ENCODE results near the gene WHAMM. TPM values are rescaled to one million over a fixed set of nuclear protein-coding genes. Genes with fewer than 3 reads are reported as not detected.
"Not testable (repeated sequence)": the region's sequence is repeated elsewhere in the genome, so short reads cannot be mapped to it uniquely, and the experiment has no call there.

WHAMM gene
- total RNA-seq = 6.4 TPM
- long read RNA-seq, partial matches to known transcripts = 15 of 18 reads
- long read RNA-seq, other reads (novel, unspliced or antisense) = 3 of 18 reads

DNA sequence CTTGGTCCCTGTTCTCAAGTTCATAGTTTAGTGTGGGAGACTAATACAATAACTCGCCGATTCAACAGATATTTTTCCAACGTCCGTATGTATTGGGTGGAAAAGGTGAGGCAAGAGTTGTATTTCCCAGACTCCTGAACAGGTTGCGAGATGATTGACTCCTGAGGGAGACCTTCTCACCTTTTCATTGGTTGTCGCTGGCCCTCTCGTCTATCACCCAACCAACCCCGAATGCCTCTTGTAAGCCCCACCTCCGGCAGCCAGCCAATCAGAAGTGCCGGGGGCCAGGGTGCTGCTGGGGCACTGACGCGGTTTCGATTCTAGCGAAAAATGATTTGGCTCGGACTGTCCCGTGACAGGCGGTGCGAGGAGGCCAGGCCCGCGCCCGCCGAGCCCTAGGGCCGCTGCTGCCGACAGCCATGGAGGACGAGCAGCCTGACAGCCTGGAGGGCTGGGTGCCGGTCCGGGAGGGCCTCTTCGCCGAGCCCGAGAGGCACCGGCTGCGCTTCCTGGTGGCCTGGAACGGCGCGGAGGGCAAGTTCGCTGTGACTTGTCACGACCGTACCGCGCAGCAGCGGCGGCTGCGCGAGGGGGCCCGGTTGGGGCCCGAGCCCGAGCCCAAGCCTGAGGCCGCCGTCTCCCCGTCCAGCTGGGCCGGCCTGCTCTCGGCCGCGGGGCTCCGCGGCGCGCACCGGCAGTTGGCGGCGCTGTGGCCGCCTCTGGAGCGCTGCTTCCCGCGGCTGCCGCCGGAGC lies at the start of gene WHAMM:
TSS of gene WHAMM (plus strand) at position 321 of the 753 bp plus-strand sequence. CDS start at position 420, 99 bp downstream.
- DNase-seq = peak; percentile 99
- intact Hi-C loops (cut with micrococcal nuclease) = loop anchor here (10.0 kb wide), 1 partner anchor 55 kb away; no protein-coding TSS in a partner anchor

GRCh38 chr15:82763361-82764116 lies 45.9 kb upstream of the WHAMM start:
- intact Hi-C loops (cut with micrococcal nuclease) = no loop called here
- no peak for ATAC-seq

More for the DNA sequence above, at the start of gene WHAMM:
- peak; percentile 92 for ATAC-seq

GRCh38 chr15:82764117-82764490 lies 45.3 kb upstream of the WHAMM start:
- intact Hi-C loops (cut with micrococcal nuclease) = no loop called here
- no peak for ATAC-seq
- no peak for DNase-seq

More at GRCh38 chr15:82763361-82764116, 45.9 kb upstream of the WHAMM start:
- no peak for DNase-seq

DNA sequence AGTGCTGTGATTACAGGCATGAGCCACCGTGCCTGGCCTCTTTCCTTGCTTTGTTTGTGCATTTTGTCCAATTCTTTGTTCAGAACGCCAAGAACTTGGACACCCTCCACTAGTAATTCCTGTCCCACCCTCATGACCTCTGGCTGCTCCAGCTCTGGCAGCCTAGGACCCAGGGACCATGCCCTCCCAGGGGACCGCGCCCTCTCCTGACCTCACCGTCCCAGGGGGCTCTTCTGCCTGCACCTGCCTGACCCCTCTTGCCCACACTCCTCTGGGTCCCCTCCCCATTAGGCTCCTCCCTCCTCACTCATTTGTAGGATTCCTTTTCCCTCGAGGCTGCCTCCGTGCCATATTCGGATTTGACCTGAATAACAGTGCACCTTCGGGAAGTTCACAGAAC lies 44.7 kb upstream of the WHAMM start:
- DNase-seq = no peak
- intact Hi-C loops (cut with micrococcal nuclease) = no loop called here
- ATAC-seq = no peak

- ATAC-seq = peak; percentile 45
- DNase-seq; intact Hi-C loops (cut with micrococcal nuclease): not testable (repeated sequence)
Measured at GRCh38 chr15:82766201-82766600, 43.2 kb upstream of the WHAMM start.

GRCh38 chr15:82767163-82767829 lies 42.1 kb upstream of the WHAMM start:
- DNase-seq = no peak
- intact Hi-C loops (cut with micrococcal nuclease) = no loop called here
- ATAC-seq = no peak

DNA sequence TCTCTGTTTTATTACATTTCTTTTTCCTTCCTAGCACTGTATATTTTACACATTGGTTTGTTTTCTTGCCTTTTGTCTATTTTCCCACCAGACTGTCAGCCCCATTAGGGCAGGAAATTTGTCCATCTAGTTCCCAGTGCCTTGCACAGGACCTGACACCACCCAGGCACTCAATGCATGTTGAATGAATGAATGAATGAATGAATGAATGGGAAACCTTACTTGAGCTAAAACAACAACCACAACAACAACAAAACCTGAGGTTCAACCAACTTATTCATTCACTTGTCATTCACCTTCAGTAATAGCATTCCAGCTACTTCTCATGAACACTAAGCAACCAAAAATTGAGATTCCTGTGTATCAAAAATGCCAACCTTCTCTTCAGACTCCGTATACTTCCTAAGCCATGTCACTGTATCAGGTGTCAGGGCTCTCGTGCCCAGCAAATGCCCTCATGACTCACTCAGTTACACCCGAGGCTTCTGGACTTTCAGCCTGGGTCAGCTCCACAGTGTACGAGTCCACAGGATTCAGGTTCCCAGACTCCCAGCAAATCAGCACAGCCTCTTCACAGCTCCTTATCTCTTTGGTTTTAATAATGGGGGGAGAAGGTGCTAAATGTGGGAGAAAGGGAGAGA lies 40.9 kb upstream of the WHAMM start:
- DNase-seq (no peak), ATAC-seq (peak; percentile 18)
- intact Hi-C loops (cut with micrococcal nuclease) = no loop called here

GRCh38 chr15:82771789-82772607 lies 37.4 kb upstream of the WHAMM start:
- DNase-seq (no peak), ATAC-seq (no peak)
- intact Hi-C loops (cut with micrococcal nuclease) = no loop called here

GRCh38 chr15:82774496-82774895 lies 34.9 kb upstream of the WHAMM start:
- intact Hi-C loops (cut with micrococcal nuclease) = no loop called here
- no peak for DNase-seq
- no peak for ATAC-seq

- DNase-seq (no peak), ATAC-seq (no peak)
- intact Hi-C loops (cut with micrococcal nuclease) = no loop called here
Measured at GRCh38 chr15:82778755-82779154, 30.7 kb upstream of the WHAMM start.

DNA sequence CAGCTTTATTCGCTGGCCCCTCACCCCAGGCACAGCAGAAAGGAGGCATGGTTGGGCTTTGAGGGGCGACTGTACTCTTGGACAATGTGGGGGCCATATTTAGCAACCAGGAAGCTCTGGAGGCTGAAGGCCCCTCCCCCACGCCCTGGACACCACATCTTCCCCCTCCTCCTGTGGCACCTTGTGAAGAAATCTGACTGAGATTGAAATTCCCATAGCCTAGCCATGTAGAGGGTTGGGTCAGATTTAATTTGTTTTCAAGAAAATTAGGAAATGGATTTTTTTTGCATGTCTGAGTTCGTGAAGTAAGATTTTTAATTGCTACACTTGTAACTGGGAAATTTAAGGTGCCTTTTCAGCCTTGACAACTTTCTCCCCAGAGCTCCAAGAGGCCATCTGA lies 28.1 kb upstream of the WHAMM start:
- ATAC-seq (no peak), DNase-seq (no peak)
- intact Hi-C loops (cut with micrococcal nuclease) = no loop called here

- ATAC-seq (no peak), DNase-seq (no peak)
- intact Hi-C loops (cut with micrococcal nuclease) = no loop called here
Measured at GRCh38 chr15:82788496-82788895, 20.9 kb upstream of the WHAMM start.

DNA sequence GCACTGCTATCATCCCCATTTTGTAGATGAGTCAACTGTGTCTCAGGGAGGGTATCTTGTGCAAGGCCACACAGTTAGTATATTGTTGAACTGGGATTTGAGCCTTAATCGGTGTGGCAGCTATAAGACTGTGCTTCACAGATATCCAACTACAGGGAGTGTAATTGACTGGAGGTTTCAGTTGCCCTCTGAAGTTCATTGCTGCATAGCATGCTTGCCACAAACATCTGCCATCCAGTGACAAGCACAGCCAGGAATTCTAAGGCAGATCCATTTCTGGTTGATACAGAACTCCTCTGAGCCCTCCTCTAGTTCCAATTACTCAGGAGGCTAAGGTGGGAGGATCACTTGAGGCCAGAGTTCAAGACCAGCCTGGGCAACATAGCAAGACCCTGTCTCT lies 19.9 kb upstream of the WHAMM start:
- no peak for DNase-seq
- intact Hi-C loops (cut with micrococcal nuclease) = no loop called here
- ATAC-seq = no peak

- DNase-seq = no peak
- no peak for ATAC-seq
- intact Hi-C loops (cut with micrococcal nuclease) = no loop called here
Measured at GRCh38 chr15:82790321-82790720, 19.1 kb upstream of the WHAMM start.

DNA sequence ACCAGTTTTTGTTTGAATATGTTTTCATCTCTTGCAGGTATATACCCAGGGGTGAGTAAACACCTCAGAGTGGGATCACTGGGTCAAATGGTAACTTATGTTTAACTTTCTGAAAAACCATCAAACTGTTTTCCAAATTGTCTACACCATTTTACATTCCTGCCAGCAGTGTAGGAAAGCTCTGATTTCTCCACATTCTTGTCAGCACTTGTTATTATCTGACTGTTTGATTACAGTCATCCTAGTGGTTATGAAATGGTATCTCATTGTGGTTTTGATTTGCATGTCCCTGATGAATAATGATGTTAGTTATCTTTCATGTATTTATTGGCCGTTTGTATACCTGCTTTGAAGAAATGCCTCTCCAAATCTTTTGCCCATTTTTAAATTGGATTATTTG lies 17.4 kb upstream of the WHAMM start:
- intact Hi-C loops (cut with micrococcal nuclease) = no loop called here
- ATAC-seq (no peak), DNase-seq (no peak)

DNA sequence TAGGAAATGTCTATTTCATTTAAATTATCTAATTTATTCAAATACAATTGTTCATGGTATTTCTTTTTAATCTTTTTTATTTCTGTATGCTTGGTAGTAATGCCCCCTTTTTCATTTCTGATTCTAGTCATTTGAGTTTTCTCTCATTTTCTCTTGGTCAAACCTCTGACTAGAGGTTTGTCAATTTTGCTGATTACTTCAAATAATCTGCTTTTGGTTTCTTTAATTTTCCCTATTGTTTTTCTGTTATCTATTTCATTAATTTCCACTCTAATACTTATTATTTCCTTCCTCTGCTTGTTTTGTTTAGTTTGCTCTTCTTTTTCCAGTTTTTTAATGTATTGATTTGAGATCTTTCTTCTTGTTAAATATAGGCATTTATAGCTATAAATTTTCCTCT lies 15.7 kb upstream of the WHAMM start:
- intact Hi-C loops (cut with micrococcal nuclease) = no loop called here
- ATAC-seq = no peak
- DNase-seq = no peak

DNA sequence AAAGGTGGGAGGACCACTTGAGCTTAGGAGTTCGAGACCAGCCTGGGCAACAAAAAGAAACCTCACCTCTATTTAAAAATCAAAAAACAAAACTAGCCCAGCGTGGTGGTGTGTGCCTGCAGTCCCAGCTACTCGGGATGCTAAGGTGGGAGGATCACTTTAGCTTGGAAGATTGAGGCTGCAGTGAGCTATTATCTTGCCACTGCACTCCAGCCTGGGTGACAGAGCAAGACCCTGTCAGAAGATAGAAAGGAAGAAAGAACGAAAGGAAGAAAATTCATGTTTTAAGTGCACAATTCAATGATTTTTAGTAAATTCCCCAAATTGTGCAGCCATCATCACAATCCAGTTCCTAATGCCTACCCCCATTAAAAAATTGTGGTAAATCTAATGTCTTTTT lies 11.3 kb upstream of the WHAMM start:
- ATAC-seq = no peak
- DNase-seq = no peak
- intact Hi-C loops (cut with micrococcal nuclease) = no loop called here

GRCh38 chr15:82798531-82799166 lies 10.8 kb upstream of the WHAMM start:
- no peak for DNase-seq
- intact Hi-C loops (cut with micrococcal nuclease) = no loop called here
- no peak for ATAC-seq
